ENCODE results near the gene RAP1A.

RAP1A gene

DNA sequence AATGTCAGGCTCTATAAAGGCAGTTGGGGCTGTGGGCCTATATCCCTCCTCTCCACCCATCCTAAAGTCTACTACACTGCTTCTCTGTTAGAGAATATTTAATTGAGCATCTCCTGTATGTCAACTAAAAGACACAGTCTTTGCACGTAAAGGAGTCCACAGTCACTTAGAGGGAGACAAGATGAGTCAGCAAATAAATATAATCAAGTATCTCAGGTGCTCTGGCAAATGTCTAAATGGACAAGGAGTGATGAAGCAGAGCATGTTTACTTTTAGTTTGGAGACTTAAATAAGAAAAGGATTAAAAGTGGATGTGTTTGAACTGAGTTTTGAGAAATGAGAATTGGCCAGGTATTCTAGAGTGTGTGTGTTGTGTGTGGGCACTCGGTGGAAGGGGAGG lies 41.8 kb upstream of the RAP1A start:
- TF ChIP-seq, protein P1, sequence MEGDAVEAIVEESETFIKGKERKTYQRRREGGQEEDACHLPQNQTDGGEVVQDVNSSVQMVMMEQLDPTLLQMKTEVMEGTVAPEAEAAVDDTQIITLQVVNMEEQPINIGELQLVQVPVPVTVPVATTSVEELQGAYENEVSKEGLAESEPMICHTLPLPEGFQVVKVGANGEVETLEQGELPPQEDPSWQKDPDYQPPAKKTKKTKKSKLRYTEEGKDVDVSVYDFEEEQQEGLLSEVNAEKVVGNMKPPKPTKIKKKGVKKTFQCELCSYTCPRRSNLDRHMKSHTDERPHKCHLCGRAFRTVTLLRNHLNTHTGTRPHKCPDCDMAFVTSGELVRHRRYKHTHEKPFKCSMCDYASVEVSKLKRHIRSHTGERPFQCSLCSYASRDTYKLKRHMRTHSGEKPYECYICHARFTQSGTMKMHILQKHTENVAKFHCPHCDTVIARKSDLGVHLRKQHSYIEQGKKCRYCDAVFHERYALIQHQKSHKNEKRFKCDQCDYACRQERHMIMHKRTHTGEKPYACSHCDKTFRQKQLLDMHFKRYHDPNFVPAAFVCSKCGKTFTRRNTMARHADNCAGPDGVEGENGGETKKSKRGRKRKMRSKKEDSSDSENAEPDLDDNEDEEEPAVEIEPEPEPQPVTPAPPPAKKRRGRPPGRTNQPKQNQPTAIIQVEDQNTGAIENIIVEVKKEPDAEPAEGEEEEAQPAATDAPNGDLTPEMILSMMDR (IDR thresholded peaks at IDR 0.05; ENCODE audit: low read depth, low read length), result no peak

DNA sequence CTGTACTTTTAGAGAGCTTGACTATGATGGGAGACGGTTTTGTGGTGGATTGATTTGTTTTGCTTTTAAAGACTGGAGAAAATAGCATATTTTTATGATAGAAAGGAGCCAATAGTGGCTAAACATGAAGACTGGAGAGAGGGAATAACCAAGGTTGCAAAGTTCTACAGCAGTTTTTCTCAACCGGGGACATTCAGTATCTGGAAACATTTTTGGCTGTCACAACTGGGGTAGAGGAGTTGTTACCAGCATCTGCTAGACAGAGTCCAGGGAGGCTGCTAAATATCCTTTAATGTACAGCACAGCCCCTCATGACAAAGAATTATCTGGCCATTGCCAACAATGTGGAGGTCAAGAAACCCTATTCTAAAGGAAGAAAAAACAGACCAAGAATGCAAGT lies 38.4 kb upstream of the RAP1A start:
- DNase-seq (ENCODE audit: low read depth, low spot score), result no peak
- no peak overlapping the region for H3K4me3 ChIP-seq (ENCODE audit: low read depth, low read length)
- TF ChIP-seq, protein P1 (IDR thresholded peaks at IDR 0.05; ENCODE audit: low read depth, low read length), result no peak
- in situ Hi-C loops (cut with HindIII; ENCODE audit: low sequenced_read_pairs), result no loop called here

More for the DNA sequence above, 41.8 kb upstream of the RAP1A start:
- DNase-seq (ENCODE audit: low read depth, low spot score), result no peak
- H3K4me3 ChIP-seq (ENCODE audit: low read depth, low read length), result no peak overlapping the region
- in situ Hi-C loops (cut with HindIII; ENCODE audit: low sequenced_read_pairs), result no loop called here

DNA sequence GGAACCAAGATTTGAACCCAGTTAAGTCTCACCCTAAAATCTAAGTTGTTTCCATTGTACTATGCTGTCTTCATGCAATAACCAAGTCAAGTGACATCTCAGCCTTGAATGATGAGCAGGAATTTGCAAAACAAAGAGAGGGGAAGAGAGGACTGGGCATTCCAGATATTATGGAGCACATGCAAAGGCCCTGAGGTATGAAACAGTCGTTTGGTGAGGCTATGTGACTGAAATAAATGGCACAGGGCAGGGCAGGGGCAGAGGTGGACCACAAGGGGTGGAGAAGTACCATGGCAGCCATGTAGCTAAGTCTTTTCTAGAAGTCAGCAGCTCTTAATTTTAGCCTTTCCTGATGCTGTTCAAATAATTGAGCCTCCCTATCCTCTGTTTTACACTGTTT lies 37.6 kb upstream of the RAP1A start:
- in situ Hi-C loops (cut with HindIII; ENCODE audit: low sequenced_read_pairs), result no loop called here
- TF ChIP-seq, protein P1 (IDR thresholded peaks at IDR 0.05; ENCODE audit: low read depth, low read length), result no peak
- no peak overlapping the region for H3K4me3 ChIP-seq (ENCODE audit: low read depth, low read length)

DNA sequence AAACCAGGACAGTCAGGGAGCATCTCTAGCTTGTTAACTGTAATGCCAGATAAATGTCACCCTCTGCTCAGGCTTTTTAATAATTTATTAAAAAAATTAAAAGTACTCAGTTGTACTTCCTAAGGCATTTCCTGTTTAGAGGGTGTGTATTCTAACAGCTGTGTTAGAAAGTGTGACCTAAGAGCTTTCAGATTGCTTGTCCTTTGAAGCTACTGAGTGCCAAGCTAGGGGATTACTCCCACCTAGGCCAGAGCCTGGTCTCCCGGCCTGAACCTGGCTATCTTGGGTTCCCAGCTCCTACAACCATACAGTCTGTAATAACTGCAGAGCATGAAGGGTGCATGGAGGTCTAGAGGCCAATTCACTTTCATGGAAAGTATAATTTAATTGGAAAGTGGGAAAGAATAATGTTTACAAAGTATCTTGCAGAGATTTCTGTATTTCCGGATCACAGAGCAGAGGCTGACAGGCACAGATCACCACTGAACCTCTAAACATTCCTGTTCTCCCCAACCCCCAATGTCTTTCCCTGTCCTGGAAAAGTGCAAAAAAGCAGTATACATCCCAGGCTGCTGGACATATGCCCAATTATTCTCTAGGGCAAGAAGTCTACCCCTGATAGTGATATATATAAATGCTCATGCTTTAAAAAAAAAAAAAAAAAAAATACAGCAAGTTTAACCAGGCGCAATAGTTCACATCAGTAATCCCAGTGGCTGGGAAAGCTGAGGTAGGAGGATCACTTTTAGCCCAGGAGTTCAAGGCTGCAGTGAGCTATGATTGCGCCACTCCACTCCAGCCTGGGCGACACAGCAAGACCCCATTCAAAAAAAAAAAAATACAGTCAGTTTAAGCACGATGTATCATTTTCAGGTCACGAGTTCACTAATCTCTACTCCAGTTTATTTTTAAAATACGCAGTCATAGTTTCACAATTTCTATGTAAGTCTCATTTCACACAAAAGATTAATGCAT lies 36.7 kb upstream of the RAP1A start:
- no peak for DNase-seq (ENCODE audit: low read depth, low spot score)
- in situ Hi-C loops (cut with HindIII; ENCODE audit: low sequenced_read_pairs), result no loop called here
- TF ChIP-seq, protein P1 (IDR thresholded peaks at IDR 0.05; ENCODE audit: low read depth, low read length), result no peak
- no peak overlapping the region for H3K4me3 ChIP-seq (ENCODE audit: low read depth, low read length)

More for the DNA sequence above, 37.6 kb upstream of the RAP1A start:
- DNase-seq (ENCODE audit: low read depth, low spot score), result no peak

DNA sequence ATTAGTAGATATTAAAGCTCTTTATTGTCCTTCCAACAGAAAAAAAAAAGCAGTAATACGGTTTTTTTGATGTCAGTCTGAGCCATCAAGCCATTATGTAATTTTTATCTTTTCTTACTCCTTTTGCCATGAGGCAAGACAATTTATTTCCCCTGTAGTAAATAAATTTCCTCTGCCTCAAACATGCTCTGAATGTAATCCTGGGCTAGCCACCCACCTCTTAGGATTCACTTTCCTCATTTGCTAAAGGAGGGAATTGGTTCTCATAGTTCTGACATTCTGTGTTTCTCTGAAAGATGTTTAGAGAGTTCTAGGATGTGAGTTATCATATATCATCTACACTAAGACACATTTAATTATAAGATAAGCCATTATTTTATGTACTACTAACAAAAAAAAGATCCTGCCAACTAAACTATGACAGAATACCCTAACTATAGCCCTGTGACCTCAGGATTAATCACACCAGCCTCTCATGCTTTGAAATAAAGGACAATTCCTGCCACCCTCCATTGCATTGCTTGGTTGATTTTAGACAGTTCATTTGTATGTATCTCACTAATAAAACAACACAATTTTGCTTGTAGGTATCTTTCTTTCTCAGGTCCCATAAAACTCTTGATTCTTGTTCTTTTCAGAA lies 34.0 kb upstream of the RAP1A start:
- in situ Hi-C loops (cut with HindIII; ENCODE audit: low sequenced_read_pairs), result no loop called here
- DNase-seq (ENCODE audit: low read depth, low spot score), result no peak
- H3K4me3 ChIP-seq (ENCODE audit: low read depth, low read length), result no peak overlapping the region
- TF ChIP-seq, protein P1 (IDR thresholded peaks at IDR 0.05; ENCODE audit: low read depth, low read length), result no peak

DNA sequence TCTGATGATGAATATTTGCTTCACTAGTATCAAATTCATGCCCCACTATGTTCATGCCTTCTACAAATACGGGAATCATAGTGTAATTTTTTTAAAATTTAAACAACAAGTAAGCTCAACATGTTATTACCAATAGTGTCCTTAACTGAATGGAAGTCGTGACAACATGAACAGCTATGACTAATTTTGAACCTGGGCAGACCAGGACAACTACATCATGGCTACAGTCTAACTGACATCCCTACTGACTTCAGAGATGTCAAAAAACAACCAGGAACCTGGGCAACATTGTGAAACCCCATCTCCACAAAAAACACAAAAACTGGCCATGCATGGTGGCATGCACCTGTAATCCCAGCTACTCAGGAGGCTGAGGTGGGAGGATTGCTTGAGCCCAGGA lies 33.5 kb upstream of the RAP1A start:
- no peak overlapping the region for H3K4me3 ChIP-seq (ENCODE audit: low read depth, low read length)
- in situ Hi-C loops (cut with HindIII; ENCODE audit: low sequenced_read_pairs), result no loop called here
- no peak for DNase-seq (ENCODE audit: low read depth, low spot score)
- TF ChIP-seq, protein P1 (IDR thresholded peaks at IDR 0.05; ENCODE audit: low read depth, low read length), result no peak
